GM21423 (cell line): ENCODE data around the gene SORBS2.

Experiments
- ATAC-seq: cut with Tn5 transposase; IDR thresholded peaks from one replicate; pipeline ENCODE4 v1.9.1; 2021; ENCODE audit warnings: mild to moderate bottlenecking, moderate library complexity; ENCODE audit not compliant: unreplicated experiment

Gene SORBS2

DNA sequence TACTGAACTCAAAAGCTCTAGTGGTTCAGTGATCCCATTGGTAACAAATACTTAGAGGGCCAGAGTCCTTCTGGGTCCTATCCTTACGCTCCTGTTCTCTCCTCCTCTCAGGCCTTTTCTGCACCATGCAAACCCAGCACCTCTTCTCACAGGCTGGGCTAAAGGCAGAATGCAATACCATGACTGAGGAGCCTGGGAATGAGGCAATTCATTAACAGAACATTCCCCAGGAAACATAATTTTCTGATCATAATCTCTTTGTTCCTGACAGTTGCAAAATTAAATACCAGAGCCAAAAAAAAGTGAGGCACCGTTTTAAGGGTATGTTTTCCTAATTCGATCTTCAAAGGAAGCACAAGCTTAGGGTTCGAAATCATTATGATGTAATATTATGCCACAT, 9.0 kb downstream of the SORBS2 start:
- no peak for ATAC-seq

DNA sequence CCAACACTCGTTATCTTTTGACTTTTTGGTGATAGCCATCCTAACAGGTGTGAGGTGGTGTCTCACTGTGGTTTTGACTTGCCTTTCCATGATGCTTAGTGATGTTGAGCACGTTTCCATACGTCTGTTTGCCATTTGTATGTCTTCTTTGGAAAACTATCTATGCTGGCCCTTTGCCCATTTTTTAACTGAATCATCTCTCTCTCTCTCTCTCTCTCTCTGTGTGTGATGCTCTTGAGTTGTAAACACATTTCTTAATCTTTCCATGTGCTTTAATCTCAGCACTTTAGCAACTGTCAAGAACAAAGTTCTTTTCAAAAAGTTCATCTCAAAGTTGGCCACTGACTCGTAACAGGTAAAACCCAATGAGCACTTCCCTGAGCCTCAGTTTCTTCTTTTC, 10.5 kb downstream of the SORBS2 start:
- ATAC-seq = no peak

- ATAC-seq = no peak
Observed at GRCh38 chr4:185800266-185800945, 11.6 kb downstream of the SORBS2 start.

DNA sequence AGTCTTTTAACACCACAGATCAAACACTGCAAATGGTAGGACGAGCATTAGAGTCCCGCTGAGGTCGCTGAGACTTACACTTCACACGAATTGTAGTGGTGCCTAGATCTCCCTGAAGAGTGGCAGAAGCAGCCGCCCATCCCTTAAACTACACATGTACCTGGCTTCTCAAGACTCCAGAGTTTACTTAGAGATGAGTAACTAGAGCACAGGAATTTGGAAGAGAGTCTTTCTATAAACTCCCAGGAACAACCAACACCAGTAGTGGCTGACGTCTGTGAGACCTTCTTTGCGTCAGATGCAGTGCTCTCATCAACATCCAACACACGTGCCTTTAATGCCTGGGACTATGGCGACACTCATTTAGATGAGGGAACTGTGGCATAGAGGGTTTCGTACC, 12.6 kb downstream of the SORBS2 start:
- ATAC-seq = no peak

DNA sequence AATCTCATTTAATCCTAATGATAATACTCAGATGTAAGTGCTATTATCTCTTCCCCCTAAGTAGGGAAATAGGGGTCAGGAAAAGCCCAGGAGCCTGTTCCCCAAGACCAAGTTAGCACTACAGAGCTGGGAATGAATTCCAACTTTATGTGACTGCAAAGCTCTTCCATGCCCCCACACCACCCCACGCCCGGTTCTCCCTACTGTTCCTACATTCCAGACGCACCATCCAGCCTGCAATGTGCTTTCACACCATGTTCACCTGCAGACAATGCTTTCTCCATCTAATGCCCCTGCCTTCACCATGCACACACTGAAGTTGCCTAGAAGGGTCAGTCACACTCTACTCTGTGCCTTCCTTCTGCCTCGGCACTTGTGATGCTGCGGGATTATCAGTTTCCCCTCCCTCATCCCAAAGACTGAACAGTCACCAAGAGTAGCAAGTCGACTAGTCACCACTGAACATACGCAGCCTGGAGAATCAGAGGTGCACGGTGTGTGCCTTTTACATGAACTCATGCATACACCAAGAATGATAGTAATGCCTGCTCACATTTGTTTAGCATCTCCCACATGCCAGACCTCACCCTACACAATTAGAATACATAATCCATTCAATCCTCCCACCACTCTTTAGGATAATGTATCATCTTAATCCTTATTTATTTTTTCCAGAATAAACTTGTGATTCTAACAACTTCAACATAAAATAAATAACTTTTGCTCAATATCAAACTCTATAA, 14.2 kb downstream of the SORBS2 start:
- no peak for ATAC-seq

GRCh38 chr4:185797018-185797417, 15.0 kb downstream of the SORBS2 start:
- ATAC-seq = no peak

DNA sequence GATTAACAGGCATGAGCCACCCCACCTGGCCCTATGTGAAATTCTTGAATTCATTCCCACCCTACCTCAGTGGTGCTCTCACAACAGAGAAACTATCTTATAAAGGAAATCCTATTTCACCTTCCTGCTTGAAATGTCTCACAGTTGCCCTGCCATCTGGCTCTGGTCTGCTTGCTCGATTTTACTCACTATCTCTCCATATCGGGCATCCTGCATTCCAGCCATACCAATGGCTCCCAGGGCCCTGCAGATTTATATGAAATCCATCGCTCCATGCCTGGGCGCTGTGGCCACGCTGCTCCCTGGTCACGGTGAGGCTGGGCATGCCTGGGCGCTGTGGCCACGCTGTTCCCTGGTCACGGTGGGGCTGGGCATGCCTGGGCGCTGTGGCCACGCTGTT, 15.8 kb downstream of the SORBS2 start:
- ATAC-seq = no peak

GRCh38 chr4:185794637-185795036, 17.4 kb downstream of the SORBS2 start:
- no peak for ATAC-seq

DNA sequence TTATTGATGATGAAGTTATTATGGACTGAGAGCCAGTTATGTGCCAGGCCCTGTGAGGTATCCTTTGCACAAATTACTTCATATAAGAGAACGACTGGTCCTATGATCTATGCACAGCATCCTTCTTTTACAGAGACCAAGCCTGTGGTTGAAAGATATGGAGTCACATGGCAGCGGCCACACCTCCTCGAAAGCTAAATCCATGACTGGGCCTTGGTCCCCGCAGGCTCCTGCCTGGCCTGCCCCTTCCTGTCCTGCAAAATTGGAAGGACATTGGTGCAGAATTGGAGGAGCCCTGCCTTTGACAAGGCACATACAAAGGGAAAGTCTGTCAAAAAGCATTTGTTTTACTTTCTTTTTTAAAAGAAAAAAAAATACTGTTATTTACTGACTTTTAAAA, 18.3 kb downstream of the SORBS2 start:
- no peak for ATAC-seq

DNA sequence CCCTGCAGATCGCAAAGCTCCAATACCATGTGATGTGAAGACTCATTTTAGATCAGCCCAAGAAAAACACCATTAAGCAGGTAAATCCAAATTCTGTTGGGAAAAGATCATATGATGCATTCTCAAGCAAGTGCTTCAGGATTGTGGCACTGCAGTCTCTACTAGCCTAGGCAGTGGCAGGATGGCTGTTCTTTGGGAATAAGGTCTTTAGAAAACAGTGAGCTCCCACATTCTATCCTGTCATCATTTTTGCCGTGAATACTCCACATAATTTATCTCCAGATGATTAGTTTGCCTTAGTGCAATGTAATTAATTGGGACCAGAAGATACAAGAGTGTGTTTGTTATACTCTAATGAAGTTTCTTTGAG, 18.9 kb downstream of the SORBS2 start:
- no peak for ATAC-seq

- ATAC-seq = no peak
Observed at GRCh38 chr4:185792384-185793115, 19.4 kb downstream of the SORBS2 start.

GRCh38 chr4:185787926-185788679, 23.9 kb downstream of the SORBS2 start:
- no peak for ATAC-seq

- ATAC-seq = no peak
Observed at GRCh38 chr4:185786422-185786821, 25.6 kb downstream of the SORBS2 start.

- no peak for ATAC-seq
Observed at GRCh38 chr4:185783574-185783973, 28.4 kb downstream of the SORBS2 start.

DNA sequence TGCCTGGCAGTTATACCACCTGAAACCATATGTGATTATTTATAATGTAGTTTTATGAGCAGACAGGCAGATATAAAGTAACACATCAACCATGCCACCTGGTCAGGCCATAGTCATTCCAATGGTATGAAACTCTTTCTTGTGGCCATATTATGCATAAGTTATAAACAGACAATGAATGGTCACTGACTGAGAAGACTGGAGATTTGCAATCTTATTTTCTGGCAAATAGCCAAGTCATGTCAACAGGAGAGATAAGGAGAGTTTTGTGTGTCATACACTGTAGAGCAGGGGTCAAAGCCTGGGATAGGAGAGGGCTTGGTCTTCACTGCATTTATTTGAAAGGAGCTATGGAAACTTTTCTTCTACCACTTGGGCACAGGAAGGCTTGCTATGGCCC, 29.5 kb downstream of the SORBS2 start:
- ATAC-seq = no peak

- ATAC-seq = no peak
Observed at GRCh38 chr4:185781555-185782215, 30.3 kb downstream of the SORBS2 start.

GRCh38 chr4:185780472-185780871, 31.5 kb downstream of the SORBS2 start:
- no peak for ATAC-seq

- no peak for ATAC-seq
Observed at GRCh38 chr4:185779517-185779916, 32.5 kb downstream of the SORBS2 start.

DNA sequence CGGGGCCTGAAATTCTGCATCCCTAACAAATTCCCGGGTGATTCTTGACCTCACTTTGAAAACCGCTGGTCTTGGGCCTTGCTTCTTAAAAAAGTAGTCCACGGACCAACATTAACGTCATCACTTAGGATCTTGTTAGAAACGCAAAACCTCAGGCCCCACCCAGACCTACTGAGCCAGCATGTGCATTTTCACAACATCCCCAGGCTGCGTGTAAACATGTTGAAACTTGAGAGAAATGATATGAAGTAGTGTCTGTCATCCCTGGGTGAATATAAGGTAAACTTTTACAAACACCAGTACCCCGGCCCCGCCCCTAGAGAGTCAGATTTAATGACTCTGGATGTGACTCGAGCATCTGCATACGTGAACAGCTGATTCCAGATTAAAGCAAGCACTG, 33.7 kb downstream of the SORBS2 start:
- no peak for ATAC-seq

GRCh38 chr4:185775792-185776555, 36.0 kb downstream of the SORBS2 start:
- no peak for ATAC-seq
